Common myeloid progenitor, CD34-positive (primary cell): Measurements from ENCODE around the gene CLMN.

ENCODE experiments used
- CTCF ChIA-PET: fragments of 350-600 bp; sonication (Branson Sonifier 250); formaldehyde crosslinking; loops from one replicate; lab custom pipeline; 2021; ENCODE audit warnings: antibody characterized with exemption; lab: Charles Lee
- POLR2A ChIA-PET: fragments of 350-600 bp; sonication (Branson Sonifier 250); formaldehyde crosslinking; loops from one replicate; lab custom pipeline; 2021; ENCODE audit warnings: antibody characterized with exemption; lab: Charles Lee
- DNase-seq, 3 donors: peaks; one replicate each; pipeline versions ENCODE4 v3.0.0 to v3.0.0-alpha.2; 2013
- H3K27ac ChIP-seq, 2 experiments: 1 replicate in 1 of 2; 2 replicates in 1 of 2; pipeline ENCODE4 v1.7.0; 2013; ENCODE audit warnings: inconsistent platforms in 2 of 2, low read length in 2 of 2, mild to moderate bottlenecking in 2 of 2, low read depth in 1 of 2, moderate library complexity in 1 of 2; ENCODE audit not compliant: severe bottlenecking in 2 of 2, insufficient read depth in 1 of 2, poor library complexity in 1 of 2
- H3K27me3 ChIP-seq, 5 experiments: replicated peaks in 2 of 5; 1 replicate in 3 of 5; 2 replicates in 2 of 5; pipeline versions ENCODE4 v1.6.1 to v1.7.0; 2013; ENCODE audit warnings: low read length in 4 of 5, mild to moderate bottlenecking in 2 of 5, moderate library complexity in 2 of 5, inconsistent platforms in 1 of 5; ENCODE audit not compliant: insufficient read depth in 5 of 5, control insufficient read depth in 4 of 5
- H3K36me3 ChIP-seq, 4 experiments: 1 replicate in 2 of 4; 2 replicates in 2 of 4; pipeline versions ENCODE4 v1.6.1 to v1.7.0; 2013; ENCODE audit warnings: low read length in 3 of 4, control low read depth in 1 of 4, mild to moderate bottlenecking in 1 of 4; ENCODE audit not compliant: control insufficient read depth in 4 of 4, insufficient read depth in 4 of 4
- H3K4me1 ChIP-seq, 4 experiments: 1 replicate in 3 of 4; 2 replicates in 1 of 4; pipeline versions ENCODE4 v1.6.1 to v1.7.1; 2013; ENCODE audit warnings: low read length in 3 of 4, mild to moderate bottlenecking in 3 of 4, control low read depth in 1 of 4, inconsistent platforms in 1 of 4, moderate library complexity in 1 of 4; ENCODE audit not compliant: control insufficient read depth in 4 of 4, insufficient read depth in 4 of 4; ENCODE audit errors: control extremely low read depth in 1 of 4
- H3K4me3 ChIP-seq, 7 experiments: 1 replicate in 4 of 7; 2 replicates in 3 of 7; pipeline versions ENCODE4 v1.5.1 to v1.7.0; 2013; ENCODE audit warnings: mild to moderate bottlenecking in 7 of 7, low read length in 6 of 7, moderate library complexity in 6 of 7, inconsistent platforms in 2 of 7, low read depth in 2 of 7, control low read depth in 1 of 7; ENCODE audit not compliant: insufficient read depth in 4 of 7, control insufficient read depth in 1 of 7; ENCODE audit errors: extremely low read depth in 1 of 7
- H3K9me3 ChIP-seq, 5 experiments: 1 replicate in 4 of 5; 2 replicates in 1 of 5; pipeline versions ENCODE4 v1.6.1 to v1.7.1; 2013; ENCODE audit warnings: low read length in 4 of 5, mild to moderate bottlenecking in 2 of 5, inconsistent platforms in 1 of 5, low read depth in 1 of 5, moderate library complexity in 1 of 5; ENCODE audit not compliant: control insufficient read depth in 4 of 5, insufficient read depth in 2 of 5; ENCODE audit errors: control extremely low read depth in 1 of 5
- WGBS: methylation state at CpG from one replicate; pipeline ENCODE4 v1.1.5; 2013; ENCODE audit not compliant: insufficient coverage; 5-methylcytosine and 5-hydroxymethylcytosine counted together

CLMN gene

GRCh38 chr14:95157327-95158189, 162.2 kb downstream of the CLMN start, which contains the start of gene DICER1:
Gene DICER1, minus strand, starts transcription at chr14:95157529. Its CDS starts 24,071 bp downstream, at chr14:95133458.
- Histone ChIP-seq H3K9me3 (no peaks in the 10 kb centered on the region), H3K27ac (peak within 1 kb of the TSS; percentile 93 to 96), H3K36me3 (no peaks in the 10 kb centered on the region), H3K4me3 (peak within 1 kb of the TSS; percentile 47 to 90 (median 76)), H3K27me3 (no peaks in the 10 kb centered on the region), H3K4me1 (peaks cover 8 to 44% (median 25%) of the 10 kb centered on the region in 4 experiments)
- CTCF ChIA-PET: interaction anchor here (1.2 kb wide), 2 partner anchors 17 to 35 kb away, joined by 3 to 4 read pairs; no protein-coding TSS in a partner anchor
- peak; percentile 89 to 94 (median 94) for DNase-seq
- POLR2A ChIA-PET: interaction anchor here (1.0 kb wide), 2 partner anchors 13 to 28 kb away, joined by 3 read pairs; no protein-coding TSS in a partner anchor
- under 1% methylated on average over 50 of the region's 77 CpGs for WGBS

- Histone ChIP-seq H3K4me3 (peak overlapping the region; percentile 47 to 90 (median 76)), H3K36me3 (no peaks in the 10 kb centered on the region), H3K27me3 (no peaks in the 10 kb centered on the region), H3K4me1 (peaks cover 8 to 44% (median 25%) of the 10 kb centered on the region in 4 experiments), H3K9me3 (no peaks in the 10 kb centered on the region), H3K27ac (peak overlapping the region; percentile 93 to 96)
- no peak for DNase-seq
- CTCF ChIA-PET: no interaction called here
- POLR2A ChIA-PET: interaction anchor here (1.0 kb wide), 1 partner anchor 12 kb away, joined by 3 read pairs; no protein-coding TSS in a partner anchor
- 0% methylated on average over 47 of the region's 50 CpGs for WGBS
Observed at GRCh38 chr14:95157048-95157326, 162.7 kb downstream of the CLMN start.

- DNase-seq: peak in 2 of 3 donors; percentile 37 to 53
- CTCF ChIA-PET: interaction anchor here (1.1 kb wide), 1 partner anchor 29 kb away, joined by 3 read pairs; no protein-coding TSS in a partner anchor
- peak overlapping the region; percentile 47 to 90 (median 76) for H3K4me3 ChIP-seq
- H3K27ac ChIP-seq: peak overlapping the region; percentile 93 to 96
- no peaks in the 10 kb centered on the region for H3K9me3 ChIP-seq
- 0% methylated on average over 45 of the region's 48 CpGs for WGBS
- no peaks in the 10 kb centered on the region for H3K27me3 ChIP-seq
- H3K4me1 ChIP-seq: peaks cover 8 to 48% (median 25%) of the 10 kb centered on the region in 4 experiments
- no peaks in the 10 kb centered on the region for H3K36me3 ChIP-seq
- POLR2A ChIA-PET: interaction anchor here (0.7 to 1.0 kb wide), 3 partner anchors 12 to 36 kb away, joined by 3 to 4 read pairs (median 4); no protein-coding TSS in a partner anchor
Observed at GRCh38 chr14:95156161-95157047, 163.3 kb downstream of the CLMN start.

- H3K9me3 ChIP-seq: no peaks in the 10 kb centered on the region
- H3K36me3 ChIP-seq: no peaks in the 10 kb centered on the region
- H3K27ac ChIP-seq: no peak overlapping the region
- WGBS: 91% methylated on average over 8 of the region's 12 CpGs
- peak overlapping the region in 2 of 7 experiments; percentile 76 to 90 for H3K4me3 ChIP-seq
- POLR2A ChIA-PET: no interaction called here
- no peaks in the 10 kb centered on the region for H3K27me3 ChIP-seq
- peaks cover 8 to 51% (median 25%) of the 10 kb centered on the region in 4 experiments for H3K4me1 ChIP-seq
- peak in 1 of 3 donors; percentile 52 for DNase-seq
- CTCF ChIA-PET: interaction anchor here (1.6 kb wide), 1 partner anchor 10 kb away, joined by 3 read pairs; no protein-coding TSS in a partner anchor
Observed at GRCh38 chr14:95155045-95155444, 164.7 kb downstream of the CLMN start.

- no peak for DNase-seq
- Histone ChIP-seq H3K4me1 (peaks cover 8 to 51% (median 25%) of the 10 kb centered on the region in 4 experiments), H3K4me3 (no peak overlapping the region), H3K27ac (no peak overlapping the region), H3K27me3 (no peaks in the 10 kb centered on the region), H3K36me3 (no peaks in the 10 kb centered on the region), H3K9me3 (no peaks in the 10 kb centered on the region)
- ChIA-PET CTCF (interaction anchor here (0.9 to 1.6 kb wide), 2 partner anchors 9 to 42 kb away, joined by 3 read pairs; no protein-coding TSS in a partner anchor), POLR2A (no interaction called here)
- WGBS: 93% methylated on average over 4 of the region's 4 CpGs
Observed at GRCh38 chr14:95153866-95154265, 165.8 kb downstream of the CLMN start.

- peaks cover 0 to 7% (median 2%) of the 10 kb centered on the region in 4 experiments for H3K36me3 ChIP-seq
- ChIA-PET POLR2A (no interaction called here), CTCF (interaction anchor here (1.3 to 1.8 kb wide), 2 partner anchors 10 to 20 kb away, joined by 4 to 7 read pairs; no protein-coding TSS in a partner anchor)
- H3K4me1 ChIP-seq: peaks cover 8 to 37% (median 18%) of the 10 kb centered on the region in 4 experiments
- H3K27ac ChIP-seq: no peak overlapping the region
- no peaks in the 10 kb centered on the region for H3K27me3 ChIP-seq
- DNase-seq: no peak
- WGBS: 92% methylated on average over 7 of the region's 8 CpGs
- no peak overlapping the region for H3K4me3 ChIP-seq
- peaks cover 0 to under 1% (median 0%) of the 10 kb centered on the region in 5 experiments for H3K9me3 ChIP-seq
Observed at GRCh38 chr14:95151561-95151960, 168.1 kb downstream of the CLMN start.
